ENCODE data around the gene PEX10. TPM values are rescaled to one million over a fixed set of nuclear protein-coding genes. Genes with fewer than 3 reads are reported as not detected.

PEX10 gene
- total and polyA plus RNA-seq, 10 of the 15 experiments (the other 5 are each of a cell fraction or from before 2014, with no cell fraction given): 0.24 to 24.9 (median 16.8) TPM; not detected in 1

GRCh38 chr1:2432441-2432844 is 20.1 kb upstream of the PEX10 start (continued):
- no peak for TF ChIP-seq ZBTB40 (IDR thresholded peaks at IDR 0.05; ENCODE audit: borderline replicate concordance)
- no peak for TF ChIP-seq CEBPZ (IDR thresholded peaks at IDR 0.05; ENCODE audit: low read depth, low read length)
- no peak for TF ChIP-seq PRDM15 (CRISPR knock-in tag; IDR thresholded peaks at IDR 0.05)
